K562 (cell line): ENCODE measurements around the gene CCR5AS.

ENCODE experiments used
- ARID4B ChIP-seq: sonication (generic); formaldehyde crosslinking; IDR thresholded peaks from 2 replicates; pipeline ENCODE4 v1.8.0; 2022; ENCODE audit warnings: mild to moderate bottlenecking, missing genetic modification reagents
- EWSR1 ChIP-seq: fragments of 450-650 bp; IDR thresholded peaks from 2 replicates; pipeline ENCODE4 v1.6.1; 2018; ENCODE audit warnings: borderline replicate concordance, mild to moderate bottlenecking, low read depth, moderate library complexity; ENCODE audit not compliant: partially characterized antibody
- TSHZ1 ChIP-seq: fragments of 250-450 bp; sonication (Bioruptor Pico); IDR thresholded peaks from 2 replicates; pipeline ENCODE4 v1.4.0; 2020; ENCODE audit warnings: mild to moderate bottlenecking, moderate library complexity
- ZNF280A ChIP-seq: fragments of 450-650 bp; IDR thresholded peaks from 2 replicates; pipeline ENCODE4 v1.6.1; 2018; ENCODE audit warnings: mild to moderate bottlenecking, low read depth; ENCODE audit not compliant: partially characterized antibody

Gene CCR5AS

GRCh38 chr3:46316206-46316605 is 90.7 kb downstream of the CCR5AS start (continued):
- TF ChIP-seq TSHZ1 (CRISPR knock-in tag) (no peak), ARID4B (CRISPR knock-in tag) (no peak), EWSR1 (no peak), ZNF280A (no peak)
